GM12874 (cell line): ENCODE data around the gene FRRS1L.

ENCODE experiments used
- TF ChIP-seq, protein P1 (sequence below): IDR thresholded peaks from 2 replicates; pipeline ENCODE4 v1.5.1; 2011; ENCODE audit warnings: low read depth, mild to moderate bottlenecking, control low read depth, low read length, moderate library complexity; ENCODE audit not compliant: insufficient read depth

FRRS1L gene

DNA sequence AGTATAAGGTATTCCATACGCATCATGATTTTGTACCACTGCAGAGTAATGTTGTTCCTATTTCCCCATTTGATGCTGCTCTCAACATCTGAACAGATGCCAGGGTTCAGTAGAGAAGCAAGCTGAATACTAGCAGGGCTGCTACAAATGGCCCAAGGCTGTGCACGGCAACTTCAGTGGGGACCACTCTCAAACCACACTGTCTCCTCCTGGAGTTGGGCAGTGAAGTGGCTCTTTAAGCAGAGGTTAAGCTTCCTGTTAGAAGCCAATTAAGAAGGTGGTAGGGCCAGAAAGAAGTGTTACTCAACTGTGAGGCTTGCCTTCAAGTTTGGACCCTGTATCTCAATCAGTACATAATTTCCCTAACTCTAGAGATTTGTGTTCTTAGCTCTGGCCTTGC is 79.3 kb downstream of the FRRS1L start:
- TF ChIP-seq, protein P1, sequence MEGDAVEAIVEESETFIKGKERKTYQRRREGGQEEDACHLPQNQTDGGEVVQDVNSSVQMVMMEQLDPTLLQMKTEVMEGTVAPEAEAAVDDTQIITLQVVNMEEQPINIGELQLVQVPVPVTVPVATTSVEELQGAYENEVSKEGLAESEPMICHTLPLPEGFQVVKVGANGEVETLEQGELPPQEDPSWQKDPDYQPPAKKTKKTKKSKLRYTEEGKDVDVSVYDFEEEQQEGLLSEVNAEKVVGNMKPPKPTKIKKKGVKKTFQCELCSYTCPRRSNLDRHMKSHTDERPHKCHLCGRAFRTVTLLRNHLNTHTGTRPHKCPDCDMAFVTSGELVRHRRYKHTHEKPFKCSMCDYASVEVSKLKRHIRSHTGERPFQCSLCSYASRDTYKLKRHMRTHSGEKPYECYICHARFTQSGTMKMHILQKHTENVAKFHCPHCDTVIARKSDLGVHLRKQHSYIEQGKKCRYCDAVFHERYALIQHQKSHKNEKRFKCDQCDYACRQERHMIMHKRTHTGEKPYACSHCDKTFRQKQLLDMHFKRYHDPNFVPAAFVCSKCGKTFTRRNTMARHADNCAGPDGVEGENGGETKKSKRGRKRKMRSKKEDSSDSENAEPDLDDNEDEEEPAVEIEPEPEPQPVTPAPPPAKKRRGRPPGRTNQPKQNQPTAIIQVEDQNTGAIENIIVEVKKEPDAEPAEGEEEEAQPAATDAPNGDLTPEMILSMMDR, result no peak

DNA sequence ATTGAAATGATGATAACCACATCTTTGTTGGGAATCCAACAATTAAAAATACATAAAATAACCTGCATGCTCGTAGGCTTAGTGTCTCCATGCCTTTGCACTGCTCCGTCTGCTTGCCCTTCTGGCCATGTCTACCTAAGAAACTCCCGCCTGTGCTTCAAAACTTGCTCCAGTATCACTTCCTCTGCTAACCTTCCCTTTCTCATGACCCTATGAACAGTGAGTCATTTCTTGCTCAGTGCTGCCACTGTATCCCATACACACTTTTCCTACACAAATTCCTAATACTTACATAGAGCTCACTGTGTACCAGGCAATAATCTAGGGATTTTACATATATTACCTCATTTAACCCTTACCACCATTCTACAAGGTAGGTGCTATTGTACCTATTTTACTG is 80.8 kb downstream of the FRRS1L start:
- TF ChIP-seq, protein P1, result no peak

GRCh38 chr9:109085510-109085909 is 81.5 kb downstream of the FRRS1L start:
- TF ChIP-seq, protein P1, result no peak

DNA sequence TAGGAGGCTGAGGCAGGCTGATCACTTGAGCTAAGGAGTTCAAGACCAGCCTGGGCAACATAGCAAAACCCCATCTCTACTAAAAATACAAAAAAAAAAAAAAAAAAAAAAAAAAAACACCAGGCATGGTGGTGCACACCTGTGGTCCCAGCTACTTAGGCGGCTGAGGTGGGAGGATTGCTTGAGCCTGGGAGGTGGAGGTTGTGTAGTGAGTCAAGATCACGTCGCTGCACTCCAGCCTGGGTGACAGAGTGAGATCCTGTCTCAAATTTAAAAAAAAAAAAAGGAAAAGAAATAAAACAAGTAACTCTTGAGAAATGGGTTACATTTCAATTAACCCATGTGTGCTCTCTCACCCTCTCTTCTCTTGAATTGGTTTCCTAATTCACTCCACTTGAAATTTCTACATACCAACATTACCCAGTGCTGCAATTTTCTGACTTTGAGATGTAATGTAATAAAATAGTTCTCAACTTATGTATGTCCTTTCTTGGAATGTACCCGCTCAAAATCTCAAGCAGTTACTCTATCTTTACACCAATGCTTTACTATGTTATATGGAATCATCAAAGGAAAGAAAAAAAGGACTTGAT is 83.1 kb downstream of the FRRS1L start:
- TF ChIP-seq, protein P1, result no peak

- TF ChIP-seq, protein P1, result no peak
Observed at GRCh38 chr9:109083141-109083540, 83.9 kb downstream of the FRRS1L start.

- TF ChIP-seq, protein P1, result no peak
Observed at GRCh38 chr9:109082091-109082620, 84.9 kb downstream of the FRRS1L start.
